Right atrium auricular region (tissue), 2 donors: ENCODE data around the gene ENPP1. TPM values are rescaled to one million over a fixed set of nuclear protein-coding genes. Genes with fewer than 3 reads are reported as not detected.

Source experiments
- DNase-seq: peaks from one replicate; pipeline ENCODE4 v3.0.0-alpha.2; 2019; ENCODE audit warnings: low spot score
- H3K27ac ChIP-seq, 2 donors: fragments of 200-600 bp; sonication (generic); 1 replicate in 1 of 2; 2 replicates in 1 of 2; pipeline ENCODE4 v1.5.1; 2016 to 2019
- H3K27me3 ChIP-seq, 2 donors: fragments of 200-600 bp; sonication (generic); one replicate each; pipeline versions ENCODE4 v1.5.1 to v1.6.0; 2017 to 2019
- H3K36me3 ChIP-seq: fragments of 200-600 bp; sonication (generic); one replicate; pipeline ENCODE4 v1.5.1; 2016
- H3K4me1 ChIP-seq, 2 donors: fragments of 200-600 bp; sonication (generic); one replicate each; pipeline versions ENCODE4 v1.5.1 to v1.6.0; 2017 to 2019
- H3K4me3 ChIP-seq, 2 donors: fragments of 200-600 bp; sonication (generic); 1 replicate in 1 of 2; 2 replicates in 1 of 2; pipeline ENCODE4 v1.5.1; 2017 to 2019; ENCODE audit warnings: mild to moderate bottlenecking in 1 of 2, moderate library complexity in 1 of 2
- H3K9me3 ChIP-seq, 2 donors: fragments of 200-600 bp; sonication (generic); one replicate each; pipeline ENCODE4 v1.5.1; 2019
- CTCF ChIP-seq, 2 donors: fragments of 200-600 bp; sonication (generic); IDR thresholded peaks; one replicate each; pipeline ENCODE4 v1.5.1; 2019; ENCODE audit warnings: antibody characterized with exemption in 2 of 2
- total RNA-seq, 2 donors: library from RNA; depleted of rRNA; stranded (reverse); fragments of >200 nt; gene quantifications; one replicate each; pipeline ENCODE4 v1.1.0, GENCODE V29; 2016

ENPP1 gene
- total RNA-seq, 2 donors from 2014 or later: 3.4 to 5.5 TPM

GRCh38 chr6:131924881-131925474 lies 117.2 kb downstream of the ENPP1 start:
- no peak for DNase-seq
- Histone ChIP-seq H3K36me3 (no peaks in the 10 kb centered on the region), H3K4me1 (no peaks in the 10 kb centered on the region), H3K4me3 (no peak overlapping the region), H3K27me3 (no peaks in the 10 kb centered on the region), H3K9me3 (peaks cover 0 to 16% of the 10 kb centered on the region in 2 donors), H3K27ac (no peak overlapping the region)
- peak; percentile 46 to 80 for TF ChIP-seq CTCF (IDR thresholded peaks at IDR 0.05)

GRCh38 chr6:131929264-131929663 lies 121.4 kb downstream of the ENPP1 start:
- H3K27ac ChIP-seq: no peak overlapping the region
- H3K9me3 ChIP-seq: no peaks in the 10 kb centered on the region
- H3K27me3 ChIP-seq: no peaks in the 10 kb centered on the region
- no peak overlapping the region for H3K4me3 ChIP-seq
- no peaks in the 10 kb centered on the region for H3K4me1 ChIP-seq
- no peak for TF ChIP-seq CTCF (IDR thresholded peaks at IDR 0.05)
- no peak for DNase-seq
- H3K36me3 ChIP-seq: no peaks in the 10 kb centered on the region

GRCh38 chr6:131929976-131930375 lies 122.2 kb downstream of the ENPP1 start:
- H3K36me3 ChIP-seq: no peaks in the 10 kb centered on the region
- no peak for TF ChIP-seq CTCF (IDR thresholded peaks at IDR 0.05)
- DNase-seq: no peak

GRCh38 chr6:131931063-131931750 lies 123.4 kb downstream of the ENPP1 start:
- Histone ChIP-seq H3K4me3 (no peak overlapping the region), H3K4me1 (no peaks in the 10 kb centered on the region), H3K27ac (no peak overlapping the region), H3K9me3 (no peaks in the 10 kb centered on the region), H3K27me3 (no peaks in the 10 kb centered on the region), H3K36me3 (no peaks in the 10 kb centered on the region)
- no peak for DNase-seq
- no peak for TF ChIP-seq CTCF (IDR thresholded peaks at IDR 0.05)

More at GRCh38 chr6:131929976-131930375, 122.2 kb downstream of the ENPP1 start:
- Histone ChIP-seq H3K27ac (no peak overlapping the region), H3K4me3 (no peak overlapping the region), H3K4me1 (no peaks in the 10 kb centered on the region), H3K27me3 (no peaks in the 10 kb centered on the region), H3K9me3 (no peaks in the 10 kb centered on the region)

GRCh38 chr6:131936156-131936555 lies 128.3 kb downstream of the ENPP1 start:
- no peaks in the 10 kb centered on the region for H3K36me3 ChIP-seq

More at GRCh38 chr6:131936156-131936555, 128.3 kb downstream of the ENPP1 start:
- no peak overlapping the region for H3K27ac ChIP-seq
- H3K4me3 ChIP-seq: no peak overlapping the region
- H3K27me3 ChIP-seq: no peaks in the 10 kb centered on the region
- no peak for DNase-seq
- no peaks in the 10 kb centered on the region for H3K4me1 ChIP-seq
- no peaks in the 10 kb centered on the region for H3K9me3 ChIP-seq
- no peak for TF ChIP-seq CTCF (IDR thresholded peaks at IDR 0.05)
